Neural cell (in vitro differentiated cells): ENCODE measurements around the gene HOXC5. TPM values are rescaled to one million over a fixed set of nuclear protein-coding genes. Genes with fewer than 3 reads are reported as not detected.

Experiments used
- H2AFZ ChIP-seq: fragments of 200-600, 300-800 bp; sonication (generic), shearing (Covaris generic); 2 replicates; pipeline ENCODE4 v1.6.0; 2014; ENCODE audit warnings: low read depth, mild to moderate bottlenecking, antibody characterized with exemption, low read length, moderate library complexity
- H3F3A ChIP-seq: fragments of 200-600 bp; shearing (Covaris generic); 2 replicates; pipeline ENCODE4 v1.6.1; 2016; ENCODE audit warnings: mild to moderate bottlenecking, moderate library complexity, mixed read lengths, antibody characterized with exemption, low read length; ENCODE audit not compliant: insufficient read depth, poor library complexity, severe bottlenecking
- H3K27ac ChIP-seq: fragments of 200-600, 300-800 bp; sonication (generic), shearing (Covaris generic); 2 replicates; pipeline ENCODE4 v1.5.1; 2014; ENCODE audit warnings: mild to moderate bottlenecking, low read length, moderate library complexity
- H3K27me3 ChIP-seq: fragments of 300-800, 200-600 bp; sonication (generic), shearing (Covaris generic); 2 replicates; pipeline ENCODE4 v1.6.0; 2014; ENCODE audit warnings: mild to moderate bottlenecking, low read depth, low read length, moderate library complexity; ENCODE audit not compliant: insufficient read depth
- H3K36me3 ChIP-seq: fragments of 300-800, 200-600 bp; sonication (generic), shearing (Covaris generic); 2 replicates; pipeline ENCODE4 v1.5.1; 2014; ENCODE audit warnings: mild to moderate bottlenecking, antibody characterized with exemption, low read length, moderate library complexity; ENCODE audit not compliant: insufficient read depth
- H3K4me2 ChIP-seq: fragments of 300-800, 200-600 bp; sonication (generic), shearing (Covaris generic); 2 replicates; pipeline ENCODE4 v1.6.0; 2014; ENCODE audit warnings: mild to moderate bottlenecking, low read length
- H3K4me3 ChIP-seq: fragments of 300-800, 200-600 bp; sonication (generic), shearing (Covaris generic); 2 replicates; pipeline ENCODE4 v1.5.1; 2014; ENCODE audit warnings: mild to moderate bottlenecking, low read length, moderate library complexity
- H3K79me2 ChIP-seq: fragments of 200-600 bp; shearing (Covaris generic); replicated peaks from 2 replicates; pipeline ENCODE4 v1.6.0; 2014; ENCODE audit warnings: mild to moderate bottlenecking, low read length, moderate library complexity; ENCODE audit not compliant: insufficient read depth
- H3K9ac ChIP-seq: fragments of 300-800, 200-600 bp; sonication (generic), shearing (Covaris generic); 2 replicates; pipeline ENCODE4 v1.6.1; 2016; ENCODE audit warnings: mild to moderate bottlenecking, low read length, mixed read lengths
- H3K9me2 ChIP-seq: fragments of 200-600 bp; shearing (Covaris generic); 2 replicates; pipeline ENCODE4 v1.6.1; 2016; ENCODE audit warnings: mild to moderate bottlenecking, low read length, mixed read lengths; ENCODE audit not compliant: insufficient read depth
- H3K9me3 ChIP-seq: fragments of 200-600, 300-800 bp; sonication (generic), shearing (Covaris generic); 2 replicates; pipeline ENCODE4 v1.6.1; 2016; ENCODE audit warnings: mild to moderate bottlenecking, mixed run types, low read length, moderate library complexity, mixed read lengths
- H4K20me1 ChIP-seq: fragments of 200-600 bp; shearing (Covaris generic); 2 replicates; pipeline ENCODE4 v1.6.1; 2016; ENCODE audit warnings: mild to moderate bottlenecking, mixed run types; ENCODE audit not compliant: insufficient read depth
- CTCF ChIP-seq: fragments of 450-650 bp; IDR thresholded peaks from 2 replicates; pipeline ENCODE4 v1.5.1; 2014; ENCODE audit warnings: antibody characterized with exemption, mild to moderate bottlenecking, moderate library complexity; ENCODE audit not compliant: poor library complexity, severe bottlenecking
- EP300 ChIP-seq: fragments of 450-650 bp; conservative IDR thresholded peaks from 2 replicates; pipeline ENCODE4 v1.6.1; 2014; ENCODE audit warnings: antibody characterized with exemption, mild to moderate bottlenecking, moderate library complexity; ENCODE audit not compliant: poor library complexity, severe bottlenecking
- EZH2 ChIP-seq: fragments of 200-600, 300-800 bp; shearing (Covaris generic), sonication (generic); IDR thresholded peaks from 2 replicates; pipeline ENCODE4 v1.6.1; 2014; ENCODE audit warnings: antibody characterized with exemption, low read length, borderline replicate concordance, mild to moderate bottlenecking; ENCODE audit not compliant: insufficient read depth, poor library complexity, severe bottlenecking
- MXI1 ChIP-seq: fragments of 450-650 bp; conservative IDR thresholded peaks from 2 replicates; pipeline ENCODE4 v1.6.1; 2014; ENCODE audit warnings: antibody characterized with exemption, mild to moderate bottlenecking; ENCODE audit not compliant: poor library complexity, severe bottlenecking
- POLR2AphosphoS5 ChIP-seq: IDR thresholded peaks from 2 replicates; pipeline ENCODE4 v1.6.1; 2012
- RAD21 ChIP-seq: fragments of 450-650 bp; conservative IDR thresholded peaks from 2 replicates; pipeline ENCODE4 v1.6.1; 2014; ENCODE audit warnings: antibody characterized with exemption, mild to moderate bottlenecking, moderate library complexity
- REST ChIP-seq: IDR thresholded peaks from 2 replicates; pipeline ENCODE4 v1.6.1; 2012; ENCODE audit warnings: borderline replicate concordance
- SMC3 ChIP-seq: fragments of 450-650 bp; conservative IDR thresholded peaks from 2 replicates; pipeline ENCODE4 v1.6.1; 2014; ENCODE audit warnings: antibody characterized with exemption, mild to moderate bottlenecking, moderate library complexity; ENCODE audit not compliant: poor library complexity
- TAF1 ChIP-seq: IDR thresholded peaks from 2 replicates; pipeline ENCODE4 v1.6.1; 2012; ENCODE audit warnings: low read depth
- polyA minus RNA-seq: library from RNA; depleted of rRNA, polyadenylated mRNA; stranded (reverse); fragments of >200 nt; gene quantifications from 2 replicates; pipeline ENCODE4 v1.2.3, GENCODE V29; 2014
- polyA plus RNA-seq: library from polyadenylated mRNA; depleted of rRNA; stranded (reverse); fragments of >200 nt; gene quantifications from 2 replicates; pipeline ENCODE4 v1.2.3, GENCODE V29; 2014

Gene HOXC5
- polyA plus RNA-seq: not detected in 2 replicates
- not detected in 2 replicates for polyA minus RNA-seq

GRCh38 chr12:54032627-54033100, at the start of gene HOXC5:
TSS of gene HOXC5 (plus strand) at chr12:54033050. CDS start at chr12:54033123, 73 bp downstream.
- no peaks in the 10 kb centered on the region for H3K36me3 ChIP-seq
- H4K20me1 ChIP-seq: no peaks in the 10 kb centered on the region
- H3K9me2 ChIP-seq: no peaks in the 10 kb centered on the region
- H3K4me2 ChIP-seq: no peak within 1 kb of the TSS
- H3K79me2 ChIP-seq: no peaks in the 10 kb centered on the region
- peaks cover 99% of the 10 kb centered on the region for H3K27me3 ChIP-seq
- no peak within 1 kb of the TSS for H3K9ac ChIP-seq
- H3K9me3 ChIP-seq: no peaks in the 10 kb centered on the region
- H3K27ac ChIP-seq: no peak within 1 kb of the TSS
- H3K4me3 ChIP-seq: no peak within 1 kb of the TSS
- H3F3A ChIP-seq: no peaks in the 10 kb centered on the region
- no peak within 1 kb of the TSS for H2AFZ ChIP-seq
- TF ChIP-seq MXI1: no peak
- peak; percentile 15 for TF ChIP-seq EZH2
- no peak for TF ChIP-seq REST
- peak; percentile 73 for TF ChIP-seq RAD21
- TF ChIP-seq CTCF: peak; percentile 75
- TF ChIP-seq POLR2AphosphoS5: no peak
- no peak for TF ChIP-seq TAF1
- no peak for TF ChIP-seq EP300
- TF ChIP-seq SMC3: peak; percentile 79

GRCh38 chr12:53983568-53983949, 49.3 kb upstream of the HOXC5 start:
- H4K20me1 ChIP-seq: no peaks in the 10 kb centered on the region

More at GRCh38 chr12:53983568-53983949, 49.3 kb upstream of the HOXC5 start:
- Histone ChIP-seq H3K9me2 (no peaks in the 10 kb centered on the region), H3F3A (no peaks in the 10 kb centered on the region), H3K4me2 (no peak overlapping the region), H3K36me3 (no peaks in the 10 kb centered on the region), H3K27ac (no peak overlapping the region), H2AFZ (no peak overlapping the region), H3K4me3 (no peak overlapping the region), H3K79me2 (no peaks in the 10 kb centered on the region), H3K27me3 (peaks cover 100% of the 10 kb centered on the region), H3K9me3 (no peaks in the 10 kb centered on the region), H3K9ac (no peak overlapping the region)
- TF ChIP-seq REST (no peak), EP300 (no peak), SMC3 (no peak), EZH2 (no peak), RAD21 (no peak)
